GM21526 (cell line): ENCODE results near the gene UGGT1.

Experiments used
- ATAC-seq: cut with Tn5 transposase; IDR thresholded peaks from one replicate; pipeline ENCODE4 v1.9.1; 2021; ENCODE audit warnings: moderate library complexity; ENCODE audit not compliant: unreplicated experiment, low FRiP score

Gene UGGT1

GRCh38 chr2:128214866-128215460, 124.0 kb downstream of the UGGT1 start:
- no peak for ATAC-seq

GRCh38 chr2:128215897-128216642, 125.1 kb downstream of the UGGT1 start:
- no peak for ATAC-seq

- ATAC-seq, result no peak
Observed at GRCh38 chr2:128217671-128218070, 126.7 kb downstream of the UGGT1 start.

- no peak for ATAC-seq
Observed at GRCh38 chr2:128219891-128220290, 128.9 kb downstream of the UGGT1 start.

- no peak for ATAC-seq
Observed at GRCh38 chr2:128227862-128228261, 136.9 kb downstream of the UGGT1 start.

- no peak for ATAC-seq
Observed at GRCh38 chr2:128228894-128229293, 137.9 kb downstream of the UGGT1 start.

GRCh38 chr2:128232965-128233789, 142.2 kb downstream of the UGGT1 start:
- ATAC-seq, result peak; percentile 97

GRCh38 chr2:128233790-128234395, 142.9 kb downstream of the UGGT1 start:
- no peak for ATAC-seq

- no peak for ATAC-seq
Observed at GRCh38 chr2:128234613-128235012, 143.6 kb downstream of the UGGT1 start.

- ATAC-seq, result no peak
Observed at GRCh38 chr2:128235581-128235980, 144.6 kb downstream of the UGGT1 start.

GRCh38 chr2:128236491-128237035, 145.6 kb downstream of the UGGT1 start:
- ATAC-seq, result no peak

- no peak for ATAC-seq
Observed at GRCh38 chr2:128237081-128237534, 146.1 kb downstream of the UGGT1 start.

GRCh38 chr2:128237911-128238697, 147.1 kb downstream of the UGGT1 start:
- ATAC-seq, result no peak

GRCh38 chr2:128241896-128242295, 150.9 kb downstream of the UGGT1 start:
- no peak for ATAC-seq
